HCT116 (cell line): ENCODE measurements around the gene SPACDR. TPM values are rescaled to one million over a fixed set of nuclear protein-coding genes. Genes with fewer than 3 reads are reported as not detected.

Experiments
- ATAC-seq: fragments of 200-7000 bp; cut with Tn5 transposase; 2 replicates; pipeline ENCODE4 v1.9.1; 2020; ENCODE audit warnings: mild to moderate bottlenecking, moderate library complexity
- BruUV-seq: library from RNA; stranded (reverse); fragments of 400-500 nt; replicated peaks from 2 replicates; lab custom pipeline; 2021; lab: Mats Ljungman, UMichigan
- CTCF ChIA-PET: fragments of 300-600 bp; sonication (Branson Sonifier 250); formaldehyde crosslinking; loops from one replicate; lab custom pipeline; 2021; ENCODE audit warnings: antibody characterized with exemption; lab: Charles Lee
- POLR2A ChIA-PET: fragments of 300-600, 350-600 bp; sonication (Branson Sonifier 250); formaldehyde crosslinking; loops from one replicate; lab custom pipeline; 2021; ENCODE audit warnings: antibody characterized with exemption; lab: Charles Lee
- RAD21 ChIA-PET, 2 experiments: fragments of 300-600 bp; sonication (Branson Sonifier 250); formaldehyde crosslinking; loops; one replicate each; lab custom pipeline; 2023; ENCODE audit warnings: low total read pairs in 2 of 2; ENCODE audit not compliant: uncharacterized antibody in 2 of 2, unreplicated experiment in 2 of 2, low non-redundant PET in 1 of 2; lab: Charles Lee
- DNase-seq: peaks from one replicate; pipeline ENCODE4 v3.0.0-alpha.2; 2010; ENCODE audit warnings: low read depth, low spot score
- H2AFZ ChIP-seq: fragments of 200-600 bp; shearing (Covaris generic), sonication (generic); 2 replicates; pipeline ENCODE4 v1.6.1; 2017; ENCODE audit warnings: low read depth, mixed run types, mixed read lengths, antibody characterized with exemption, low read length; ENCODE audit not compliant: poor library complexity, severe bottlenecking
- H3K27ac ChIP-seq: 2 replicates; pipeline ENCODE4 v1.5.1; 2012; ENCODE audit warnings: low read depth, low read length
- H3K27me3 ChIP-seq: fragments of 200-600 bp; sonication (generic); 2 replicates; pipeline ENCODE4 v1.6.1; 2016; ENCODE audit warnings: mixed run types, low read length, mixed read lengths; ENCODE audit not compliant: insufficient read depth
- H3K36me3 ChIP-seq, 2 experiments: fragments of 200-500 bp in 1 of 2; fragments of 200-600 bp in 1 of 2; sonication (Bioruptor generic) in 1 of 2; sonication (generic) in 1 of 2; 2 replicates each; pipeline versions ENCODE4 v1.5.1 to v1.6.1; 2014 to 2016; ENCODE audit warnings: low read length in 2 of 2, inconsistent platforms in 1 of 2, mixed read lengths in 1 of 2, mixed run types in 1 of 2; ENCODE audit not compliant: insufficient read depth in 2 of 2, control insufficient read depth in 1 of 2
- H3K4me1 ChIP-seq, 2 experiments: fragments of 200-600 bp in 1 of 2; sonication (generic) in 1 of 2; 2 replicates each; pipeline versions ENCODE4 v1.5.1 to v1.6.1; 2012 to 2017; ENCODE audit warnings: low read length in 2 of 2, inconsistent platforms in 1 of 2, mild to moderate bottlenecking in 1 of 2, mixed read lengths in 1 of 2, mixed run types in 1 of 2, moderate library complexity in 1 of 2; ENCODE audit not compliant: insufficient read depth in 2 of 2, control insufficient read depth in 1 of 2
- H3K4me2 ChIP-seq: fragments of 200-600 bp; sonication (generic); 2 replicates; pipeline ENCODE4 v1.6.1; 2017; ENCODE audit warnings: mixed run types, low read length, mixed read lengths
- H3K4me3 ChIP-seq, 2 experiments: fragments of 200-600 bp in 1 of 2; sonication (generic) in 1 of 2; replicated peaks in 1 of 2; 2 replicates each; pipeline ENCODE4 v1.5.1; 2011 to 2016; ENCODE audit warnings: low read length in 2 of 2, control low read depth in 1 of 2, low read depth in 1 of 2, mild to moderate bottlenecking in 1 of 2, mixed read lengths in 1 of 2, mixed run types in 1 of 2
- H3K79me2 ChIP-seq: fragments of 200-600 bp; sonication (generic); 2 replicates; pipeline ENCODE4 v1.6.1; 2017; ENCODE audit warnings: mild to moderate bottlenecking, mixed run types, low read length, moderate library complexity, mixed read lengths; ENCODE audit not compliant: insufficient read depth
- H3K9ac ChIP-seq: fragments of 200-600 bp; sonication (generic); 2 replicates; pipeline ENCODE4 v1.6.1; 2016; ENCODE audit warnings: low read length, mixed read lengths
- H3K9me2 ChIP-seq: fragments of 200-600 bp; sonication (generic), shearing (Covaris generic); 2 replicates; pipeline ENCODE4 v1.6.1; 2017; ENCODE audit warnings: mixed run types, mild to moderate bottlenecking, moderate library complexity; ENCODE audit not compliant: insufficient read depth
- H3K9me3 ChIP-seq, 2 experiments: fragments of 200-500 bp in 1 of 2; fragments of 200-600 bp in 1 of 2; sonication (Bioruptor generic) in 1 of 2; sonication (generic) in 1 of 2; 2 replicates each; pipeline ENCODE4 v1.6.1; 2014 to 2017; ENCODE audit warnings: low read length in 2 of 2, mixed read lengths in 2 of 2, inconsistent platforms in 1 of 2, low read depth in 1 of 2, mild to moderate bottlenecking in 1 of 2, mixed run types in 1 of 2, moderate library complexity in 1 of 2; ENCODE audit not compliant: control insufficient read depth in 1 of 2, insufficient read depth in 1 of 2
- H4K20me1 ChIP-seq: fragments of 200-600 bp; sonication (generic), shearing (Covaris generic); 2 replicates; pipeline ENCODE4 v1.6.1; 2017; ENCODE audit warnings: mixed run types, mild to moderate bottlenecking, moderate library complexity; ENCODE audit not compliant: insufficient read depth
- CBX3 ChIP-seq: IDR thresholded peaks from 2 replicates; pipeline ENCODE4 v1.6.1; 2012; ENCODE audit warnings: low read depth
- CEBPB ChIP-seq: IDR thresholded peaks from 2 replicates; pipeline ENCODE4 v1.6.1; 2012; ENCODE audit warnings: low read depth
- CTCF ChIP-seq, 3 experiments: fragments of 200-600 bp in 1 of 3; sonication (generic) in 1 of 3; IDR thresholded peaks in 2 of 3; conservative IDR thresholded peaks in 1 of 3; 2 replicates each; pipeline ENCODE4 v1.5.1; 2012 to 2017; ENCODE audit warnings: low read depth in 2 of 3, low read length in 2 of 3, antibody characterized with exemption in 1 of 3, borderline replicate concordance in 1 of 3, control low read depth in 1 of 3, mild to moderate bottlenecking in 1 of 3, mixed read lengths in 1 of 3, mixed run types in 1 of 3, moderate library complexity in 1 of 3; ENCODE audit not compliant: insufficient read depth in 1 of 3
- EZH2phosphoT487 ChIP-seq: fragments of 200-600 bp; IDR thresholded peaks from 2 replicates; pipeline ENCODE4 v1.6.1; 2018; ENCODE audit warnings: antibody characterized with exemption, borderline replicate concordance
- JUND ChIP-seq: IDR thresholded peaks from 2 replicates; pipeline ENCODE4 v1.6.1; 2012
- MAX ChIP-seq: IDR thresholded peaks from 2 replicates; pipeline ENCODE4 v1.6.1; 2012
- POLR2A ChIP-seq: IDR thresholded peaks from 2 replicates; pipeline ENCODE4 v1.7.0; 2011; ENCODE audit warnings: borderline replicate concordance; ENCODE audit not compliant: insufficient read depth, insufficient read length; ENCODE audit errors: extremely low read depth
- POLR2AphosphoS5 ChIP-seq: IDR thresholded peaks from 2 replicates; pipeline ENCODE4 v1.6.1; 2011; ENCODE audit warnings: mild to moderate bottlenecking, low read depth, low read length, moderate library complexity
- REST ChIP-seq: IDR thresholded peaks from 2 replicates; pipeline ENCODE4 v1.6.1; 2012; ENCODE audit warnings: low read depth
- SIN3A ChIP-seq: IDR thresholded peaks from 2 replicates; pipeline ENCODE4 v1.6.1; 2012; ENCODE audit warnings: low read depth
- SRF ChIP-seq: IDR thresholded peaks from 2 replicates; pipeline ENCODE4 v1.6.1; 2012; ENCODE audit warnings: low read depth
- TCF7L2 ChIP-seq: IDR thresholded peaks from 2 replicates; pipeline ENCODE4 v1.7.0; 2011; ENCODE audit warnings: borderline replicate concordance, inconsistent platforms; ENCODE audit not compliant: insufficient read depth, insufficient read length; ENCODE audit errors: extremely low read depth
- YY1 ChIP-seq: IDR thresholded peaks from 2 replicates; pipeline ENCODE4 v1.6.1; 2011; ENCODE audit warnings: low read length, low read depth, moderate library complexity, mild to moderate bottlenecking; ENCODE audit not compliant: insufficient replicate concordance; ENCODE audit errors: extremely low read depth
- ZBTB33 ChIP-seq: IDR thresholded peaks from 2 replicates; pipeline ENCODE4 v1.6.1; 2011; ENCODE audit warnings: mild to moderate bottlenecking, low read length, moderate library complexity; ENCODE audit not compliant: insufficient replicate concordance; ENCODE audit errors: extremely low read depth
- intact Hi-C: fragments of 100-400 bp; cut with micrococcal nuclease; formaldehyde crosslinking; loops from 2 replicates; pipeline ENCODE4 v1.10.0; 2022
- total RNA-seq: library from RNA; stranded (reverse); gene quantifications from one replicate; pipeline ENCODE4 v1.2.1, GENCODE V29; 2021; ENCODE audit not compliant: unreplicated experiment

The SPACDR gene
- total RNA-seq, 1 experiment from 2014 or later: 1.7 TPM

GRCh38 chr7:100452513-100452912, 11.5 kb downstream of the SPACDR start:
- ChIA-PET CTCF (no interaction called here), POLR2A (interaction anchor here (0.7 to 0.8 kb wide), 2 partner anchors 12 to 24 kb away, joined by 3 read pairs; partner anchors contain the start of gene ZCWPW1), RAD21 (no interaction called here)
- no peaks in the 10 kb centered on the region for H3K9me3 ChIP-seq
- no TSS peak for BruUV-seq
- TF ChIP-seq SIN3A (no peak), MAX (no peak), POLR2A (no peak), JUND (no peak), TCF7L2 (no peak), ZBTB33 (no peak), EZH2phosphoT487 (no peak), YY1 (no peak), CTCF (IDR thresholded peaks at IDR 0.05 in 2 of 3, conservative IDR thresholded peaks at IDR 0.05 in 1 of 3; ENCODE audit: borderline replicate concordance in 1 of 3, insufficient read depth in 1 of 3, low read depth in 2 of 3, low read length in 2 of 3) (no peak), REST (no peak), CBX3 (no peak), POLR2AphosphoS5 (no peak), CEBPB (no peak), SRF (no peak)
- intact Hi-C loops: no loop called here
- peaks cover 6 to 27% of the 10 kb centered on the region in 2 experiments; a peak in 3 of 4 replicates for H3K4me1 ChIP-seq
- H3K4me3 ChIP-seq: no peak overlapping the region
- ATAC-seq: no peak
- DNase-seq: no peak
- no peak overlapping the region for H2AFZ ChIP-seq
- H3K79me2 ChIP-seq: no peaks in the 10 kb centered on the region
- no peaks in the 10 kb centered on the region for H3K9me2 ChIP-seq
- no peaks in the 10 kb centered on the region for H3K27me3 ChIP-seq
- no peaks in the 10 kb centered on the region for H4K20me1 ChIP-seq
- H3K36me3 ChIP-seq: no peaks in the 10 kb centered on the region
- H3K4me2 ChIP-seq: no peak overlapping the region
- H3K9ac ChIP-seq: no peak overlapping the region
- H3K27ac ChIP-seq: no peak overlapping the region
